VCaP (cell line): ENCODE results near the gene NUCKS1.
A peak's percentile ranks its signal among the peaks of the same experiment; 100 is the strongest.

ENCODE experiments used
- H3K27ac ChIP-seq: fragments of 450-650 bp; 2 replicates; pipeline ENCODE4 v1.5.1; 2017
- CTCF ChIP-seq: fragments of 450-650 bp; conservative IDR thresholded peaks from 2 replicates; pipeline ENCODE4 v1.5.1; 2017; ENCODE audit warnings: mild to moderate bottlenecking, moderate library complexity

Gene NUCKS1

DNA sequence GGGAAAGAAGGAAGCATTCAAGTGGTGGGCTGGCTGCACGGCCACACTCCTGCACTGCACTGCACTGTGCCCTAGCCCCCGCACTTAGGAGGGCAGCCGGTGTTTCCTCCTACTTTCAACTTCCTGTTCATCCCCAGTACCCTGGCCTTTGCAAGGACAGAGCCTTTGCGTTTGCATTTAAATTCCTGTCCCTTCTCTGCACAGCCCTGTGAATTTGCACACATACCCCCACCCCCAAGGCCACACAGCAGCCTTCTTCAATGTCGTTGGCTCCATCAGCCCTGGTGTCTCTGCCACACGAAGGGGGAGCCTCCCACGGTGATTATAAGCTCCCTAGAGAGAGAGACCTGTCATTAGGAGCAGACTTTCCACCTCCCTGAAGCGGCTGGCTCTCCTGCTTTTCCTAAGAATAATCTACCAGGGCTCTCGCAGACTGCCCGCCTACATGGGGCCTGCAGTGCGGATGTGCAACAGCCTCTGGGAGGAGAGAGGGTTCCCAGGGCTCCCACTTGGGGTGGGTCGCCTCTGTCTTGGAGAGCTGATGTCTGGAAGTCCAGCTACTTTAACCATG lies 56.5 kb downstream of the NUCKS1 start:
- no peak overlapping the region for H3K27ac ChIP-seq
- TF ChIP-seq CTCF: no peak

- no peak for TF ChIP-seq CTCF
- no peak overlapping the region for H3K27ac ChIP-seq
These were observed 57.6 kb downstream of the NUCKS1 start for GRCh38 chr1:205692423-205692822.

- TF ChIP-seq CTCF: no peak
These were observed 59.7 kb downstream of the NUCKS1 start for GRCh38 chr1:205690122-205690756.

GRCh38 chr1:205689479-205689878 lies 60.5 kb downstream of the NUCKS1 start:
- H3K27ac ChIP-seq: no peak overlapping the region
- TF ChIP-seq CTCF: no peak

More at GRCh38 chr1:205690122-205690756, 59.7 kb downstream of the NUCKS1 start:
- no peak overlapping the region for H3K27ac ChIP-seq

GRCh38 chr1:205688171-205689080 lies 61.6 kb downstream of the NUCKS1 start:
- no peak overlapping the region for H3K27ac ChIP-seq
- TF ChIP-seq CTCF: no peak

DNA sequence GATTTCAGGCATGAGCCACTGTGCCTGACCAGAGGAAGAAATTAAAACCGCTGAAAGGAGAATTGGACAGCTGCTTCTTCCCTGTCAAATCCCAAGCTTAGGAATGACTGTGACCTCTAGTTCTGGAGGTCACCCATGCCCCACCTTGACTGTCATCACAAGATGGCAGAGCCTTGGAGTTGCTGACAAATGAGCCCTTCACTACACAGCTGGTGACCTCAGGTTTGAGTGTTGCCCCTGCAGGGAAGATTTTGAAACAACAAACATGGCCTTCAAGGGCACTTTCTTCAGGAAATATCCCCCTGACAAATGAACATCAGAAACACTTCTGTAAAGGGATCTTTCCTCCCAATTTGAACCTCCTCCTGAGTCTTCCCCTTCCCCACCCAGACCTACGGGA lies 62.7 kb downstream of the NUCKS1 start:
- no peak overlapping the region for H3K27ac ChIP-seq
- no peak for TF ChIP-seq CTCF

DNA sequence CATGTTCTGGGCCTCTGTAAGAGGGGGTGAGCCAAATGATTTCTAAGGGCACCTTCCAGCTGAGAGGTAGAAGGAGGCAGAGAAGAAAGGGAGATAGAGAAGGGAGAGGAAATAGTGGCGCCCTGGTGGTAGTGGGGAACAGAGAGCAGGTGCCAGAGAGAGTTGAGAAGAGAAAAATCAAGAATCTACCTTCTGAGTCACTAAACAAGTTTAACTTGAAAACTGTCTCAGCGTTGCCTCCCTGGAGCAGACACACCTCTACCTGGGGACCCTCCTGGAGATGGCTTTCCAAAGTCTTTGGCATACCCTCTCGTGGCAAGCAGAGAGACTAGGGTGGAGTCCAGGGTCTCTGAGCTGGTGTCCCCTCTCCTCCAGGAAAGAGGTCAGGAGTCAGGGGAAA lies 68.6 kb downstream of the NUCKS1 start:
- TF ChIP-seq CTCF: no peak
- peak overlapping the region; percentile 88 for H3K27ac ChIP-seq
